Measurements from ENCODE around the gene LPAR2. TPM values are rescaled to one million over a fixed set of nuclear protein-coding genes. Genes with fewer than 3 reads are reported as not detected.

Gene LPAR2
- polyA plus RNA-seq, 3 donors, result 1.9 to 108 (median 2.2) TPM

GRCh38 chr19:19637523-19638251 is 9.7 kb upstream of the LPAR2 start:
- Histone ChIP-seq H3K4me3 (replicated peaks in 1 of 3; ENCODE audit: low read depth in 2 of 3, low read length in 3 of 3) (no peak overlapping the region), H3K9ac (ENCODE audit: insufficient read depth, low read length, poor library complexity, severe bottlenecking) (no peak overlapping the region), H4K20me1 (ENCODE audit: insufficient read depth, low read length) (peaks cover 92% of the 10 kb centered on the region), H3K27me3 (ENCODE audit: control insufficient read depth in 2 of 2, insufficient read depth in 2 of 2, low read length in 2 of 2) (no peaks in the 10 kb centered on the region), H3K79me2 (ENCODE audit: insufficient read depth, low read length) (peaks cover 64% of the 10 kb centered on the region), H3K27ac (ENCODE audit: low read depth in 1 of 2, low read length in 2 of 2) (no peak overlapping the region), H2AFZ (ENCODE audit: insufficient read depth, low read depth, low read length, poor library complexity, severe bottlenecking) (no peak overlapping the region), H3K9me3 (replicated peaks in 1 of 2; ENCODE audit: control insufficient read depth in 1 of 2, insufficient read depth in 1 of 2, low read length in 2 of 2) (no peaks in the 10 kb centered on the region), H3K4me2 (replicated peaks; ENCODE audit: extremely low read depth, low read length, poor library complexity, severe bottlenecking) (no peak overlapping the region), H3K4me1 (ENCODE audit: control insufficient read depth in 1 of 2, insufficient read depth in 2 of 2, low read length in 2 of 2) (peaks cover 27 to 30% of the 10 kb centered on the region in 2 donors), H3K36me3 (replicated peaks in 1 of 2; ENCODE audit: control insufficient read depth in 1 of 2, insufficient read depth in 2 of 2, low read length in 2 of 2) (peaks cover 77 to 92% of the 10 kb centered on the region in 2 donors)
- TF ChIP-seq, protein P1, sequence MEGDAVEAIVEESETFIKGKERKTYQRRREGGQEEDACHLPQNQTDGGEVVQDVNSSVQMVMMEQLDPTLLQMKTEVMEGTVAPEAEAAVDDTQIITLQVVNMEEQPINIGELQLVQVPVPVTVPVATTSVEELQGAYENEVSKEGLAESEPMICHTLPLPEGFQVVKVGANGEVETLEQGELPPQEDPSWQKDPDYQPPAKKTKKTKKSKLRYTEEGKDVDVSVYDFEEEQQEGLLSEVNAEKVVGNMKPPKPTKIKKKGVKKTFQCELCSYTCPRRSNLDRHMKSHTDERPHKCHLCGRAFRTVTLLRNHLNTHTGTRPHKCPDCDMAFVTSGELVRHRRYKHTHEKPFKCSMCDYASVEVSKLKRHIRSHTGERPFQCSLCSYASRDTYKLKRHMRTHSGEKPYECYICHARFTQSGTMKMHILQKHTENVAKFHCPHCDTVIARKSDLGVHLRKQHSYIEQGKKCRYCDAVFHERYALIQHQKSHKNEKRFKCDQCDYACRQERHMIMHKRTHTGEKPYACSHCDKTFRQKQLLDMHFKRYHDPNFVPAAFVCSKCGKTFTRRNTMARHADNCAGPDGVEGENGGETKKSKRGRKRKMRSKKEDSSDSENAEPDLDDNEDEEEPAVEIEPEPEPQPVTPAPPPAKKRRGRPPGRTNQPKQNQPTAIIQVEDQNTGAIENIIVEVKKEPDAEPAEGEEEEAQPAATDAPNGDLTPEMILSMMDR (IDR thresholded peaks at IDR 0.05), result no peak
- H3K9me3 Mint-ChIP-seq, result no peaks in the 10 kb centered on the region
- H3K36me3 Mint-ChIP-seq, result peaks cover 62 to 89% of the 10 kb centered on the region in 2 donors
- H3K4me3 Mint-ChIP-seq, result no peak overlapping the region
- WGBS (ENCODE audit: insufficient coverage), result 96% methylated on average over 43 of the region's 53 CpGs
- no peak overlapping the region for H3K27ac Mint-ChIP-seq
- DNase-seq, result no peak
- H3K4me1 Mint-ChIP-seq, result peaks cover 22% of the 10 kb centered on the region
- intact Hi-C loops (cut with micrococcal nuclease), result no loop called here
- H3K27me3 Mint-ChIP-seq (ENCODE audit: low read depth in 3 of 3), result peaks cover 0 to 2% (median 1%) of the 10 kb centered on the region in 3 donors

- Histone ChIP-seq H3K9me3 (replicated peaks in 1 of 2; ENCODE audit: control insufficient read depth in 1 of 2, insufficient read depth in 1 of 2, low read length in 2 of 2) (no peaks in the 10 kb centered on the region), H2AFZ (ENCODE audit: insufficient read depth, low read depth, low read length, poor library complexity, severe bottlenecking) (no peak overlapping the region), H3K4me3 (replicated peaks in 1 of 3; ENCODE audit: low read depth in 2 of 3, low read length in 3 of 3) (no peak overlapping the region), H3K4me1 (ENCODE audit: control insufficient read depth in 1 of 2, insufficient read depth in 2 of 2, low read length in 2 of 2) (peaks cover 24 to 25% of the 10 kb centered on the region in 2 donors), H3K36me3 (replicated peaks in 1 of 2; ENCODE audit: control insufficient read depth in 1 of 2, insufficient read depth in 2 of 2, low read length in 2 of 2) (peaks cover 82 to 96% of the 10 kb centered on the region in 2 donors), H4K20me1 (ENCODE audit: insufficient read depth, low read length) (peaks cover 92% of the 10 kb centered on the region), H3K4me2 (replicated peaks; ENCODE audit: extremely low read depth, low read length, poor library complexity, severe bottlenecking) (no peak overlapping the region), H3K9ac (ENCODE audit: insufficient read depth, low read length, poor library complexity, severe bottlenecking) (no peak overlapping the region), H3K27me3 (ENCODE audit: control insufficient read depth in 2 of 2, insufficient read depth in 2 of 2, low read length in 2 of 2) (no peaks in the 10 kb centered on the region), H3K79me2 (ENCODE audit: insufficient read depth, low read length) (peaks cover 59% of the 10 kb centered on the region), H3K27ac (ENCODE audit: low read depth in 1 of 2, low read length in 2 of 2) (peak overlapping the region in 1 of 2 donors; percentile 31)
- DNase-seq, result no peak
- H3K27me3 Mint-ChIP-seq (ENCODE audit: low read depth in 3 of 3), result peaks cover 0 to 2% (median 1%) of the 10 kb centered on the region in 3 donors
- H3K27ac Mint-ChIP-seq, result no peak overlapping the region
- 95% methylated on average over 24 of the region's 27 CpGs for WGBS (ENCODE audit: insufficient coverage)
- intact Hi-C loops (cut with micrococcal nuclease), result no loop called here
- H3K9me3 Mint-ChIP-seq, result no peaks in the 10 kb centered on the region
- no peak overlapping the region for H3K4me3 Mint-ChIP-seq
- TF ChIP-seq, protein P1 (IDR thresholded peaks at IDR 0.05), result no peak
- H3K36me3 Mint-ChIP-seq, result peaks cover 65 to 92% of the 10 kb centered on the region in 2 donors
- peaks cover 18% of the 10 kb centered on the region for H3K4me1 Mint-ChIP-seq
Measured at GRCh38 chr19:19637186-19637522, 9.1 kb upstream of the LPAR2 start.
